KOPT-K1 (cell line): ENCODE results near the gene GNA12.
"Not testable (repeated sequence)": the region's sequence is repeated elsewhere in the genome, so short reads cannot be mapped to it uniquely, and the experiment has no call there.

Experiments
- H3K27ac ChIP-seq: fragments of 200-600 bp; sonication (generic); 2 replicates; pipeline ENCODE4 v1.5.1; 2016; ENCODE audit warnings: antibody characterized with exemption, mild to moderate bottlenecking, low read depth, low read length; ENCODE audit not compliant: poor library complexity, severe bottlenecking
- H3K36me3 ChIP-seq: fragments of 200-600 bp; sonication (generic); 2 replicates; pipeline ENCODE4 v1.5.1; 2017; ENCODE audit warnings: antibody characterized with exemption, mild to moderate bottlenecking, low read length, moderate library complexity; ENCODE audit not compliant: insufficient read depth
- H3K9me3 ChIP-seq: fragments of 200-600 bp; sonication (generic); 2 replicates; pipeline ENCODE4 v1.5.1; 2017; ENCODE audit warnings: antibody characterized with exemption, low read length, mild to moderate bottlenecking; ENCODE audit not compliant: insufficient read depth, poor library complexity, severe bottlenecking

The GNA12 gene

DNA sequence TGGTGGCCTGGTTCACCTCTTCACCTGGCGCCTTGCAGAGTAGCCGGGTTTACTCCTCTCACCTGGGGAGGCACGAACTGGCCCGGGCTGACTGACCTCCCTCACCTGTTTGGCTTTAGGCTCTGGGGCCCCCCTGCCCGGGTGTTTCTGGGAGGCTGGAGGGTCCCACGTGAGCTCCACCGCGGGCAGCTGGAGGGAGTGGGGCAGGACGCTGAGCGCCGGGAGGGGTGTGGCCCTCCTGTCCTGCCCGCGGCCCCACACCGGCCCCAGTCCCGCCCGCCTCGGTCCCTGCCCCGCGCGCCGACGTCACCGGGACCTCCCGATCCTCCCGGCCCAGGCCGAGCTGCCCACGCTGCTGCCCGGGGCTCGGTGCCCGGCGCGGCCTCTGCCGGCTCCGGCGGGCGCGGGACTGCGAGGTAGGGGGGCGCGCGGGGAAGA lies 156.2 kb downstream of the GNA12 start, which contains the start of gene AMZ1:
Gene AMZ1, plus strand, starts transcription at position 322 of the 438 bp plus-strand sequence. CDS start 12,250 bp downstream, outside the sequence.
- Histone ChIP-seq H3K9me3 (no peaks in the 10 kb centered on the region), H3K36me3 (no peaks in the 10 kb centered on the region), H3K27ac (no peak within 1 kb of the TSS)

DNA sequence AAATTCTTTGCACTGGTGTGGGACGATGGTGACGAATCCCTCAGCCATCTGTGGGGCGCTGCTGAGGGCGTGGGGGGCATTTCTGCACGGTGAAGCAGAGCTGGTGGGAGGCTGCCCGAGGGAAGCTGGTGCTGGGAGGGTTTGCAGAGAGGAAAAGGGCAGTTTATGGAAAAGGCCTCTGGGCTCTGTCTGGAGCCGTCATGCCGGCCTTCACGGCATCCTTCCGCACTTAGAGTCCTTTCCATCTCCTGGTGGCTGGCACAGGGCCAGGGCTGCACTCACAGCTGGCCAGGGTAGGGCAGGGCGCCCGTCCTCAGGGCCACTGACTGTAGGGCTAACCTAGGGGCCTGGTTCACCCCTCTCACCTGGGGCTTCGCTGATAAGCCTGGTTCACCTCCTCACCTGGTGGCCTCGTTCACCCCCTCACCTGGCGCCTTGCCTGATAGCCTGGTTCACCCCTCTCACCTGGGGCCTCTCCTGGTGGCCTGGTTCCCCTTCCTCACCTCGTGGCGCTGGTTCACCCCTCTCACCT lies 156.7 kb downstream of the GNA12 start:
- Histone ChIP-seq H3K36me3 (no peaks in the 10 kb centered on the region), H3K9me3 (no peaks in the 10 kb centered on the region), H3K27ac (no peak overlapping the region)

DNA sequence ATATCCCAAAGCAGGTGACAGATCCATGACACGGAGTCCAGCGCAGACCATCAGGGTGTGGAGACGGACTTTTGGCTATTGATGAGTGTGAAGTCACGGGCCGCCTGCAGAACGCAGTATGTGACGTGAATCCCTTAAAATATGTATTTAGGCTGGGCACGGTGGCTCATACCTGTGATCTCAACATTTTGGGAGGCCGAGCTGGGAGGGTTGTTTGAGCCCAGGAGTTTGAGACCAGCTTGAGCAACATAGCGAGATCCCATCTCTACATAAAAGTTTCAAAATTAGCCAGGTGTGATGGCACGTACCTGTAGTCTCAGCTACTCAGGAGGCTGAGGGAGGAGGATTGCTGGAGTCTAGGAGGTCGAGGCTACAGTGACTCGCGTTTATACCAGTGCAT lies 158.0 kb downstream of the GNA12 start:
- Histone ChIP-seq H3K36me3 (no peaks in the 10 kb centered on the region), H3K9me3 (no peaks in the 10 kb centered on the region), H3K27ac (no peak overlapping the region)

DNA sequence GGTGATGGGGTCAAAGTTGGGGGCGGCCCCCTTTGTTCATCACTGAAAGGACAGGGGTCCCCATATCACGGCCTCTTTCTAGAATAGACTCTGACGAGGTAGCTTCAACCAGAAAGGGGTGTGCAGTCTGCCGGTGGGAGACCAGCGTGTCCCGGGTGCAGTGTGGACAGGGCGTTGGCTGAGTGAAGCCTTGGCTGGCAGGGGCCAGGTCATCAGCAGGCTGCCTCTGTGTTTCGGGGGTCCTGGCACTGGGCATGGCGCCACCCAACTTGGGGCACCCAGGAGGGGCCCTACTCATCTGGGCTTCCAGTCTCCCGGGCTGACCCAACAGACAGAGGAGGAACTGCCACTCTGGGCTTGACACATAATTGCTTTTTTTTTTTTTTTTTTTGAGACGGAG lies 159.6 kb downstream of the GNA12 start:
- Histone ChIP-seq H3K27ac (no peak overlapping the region), H3K9me3 (no peaks in the 10 kb centered on the region), H3K36me3 (no peaks in the 10 kb centered on the region)

DNA sequence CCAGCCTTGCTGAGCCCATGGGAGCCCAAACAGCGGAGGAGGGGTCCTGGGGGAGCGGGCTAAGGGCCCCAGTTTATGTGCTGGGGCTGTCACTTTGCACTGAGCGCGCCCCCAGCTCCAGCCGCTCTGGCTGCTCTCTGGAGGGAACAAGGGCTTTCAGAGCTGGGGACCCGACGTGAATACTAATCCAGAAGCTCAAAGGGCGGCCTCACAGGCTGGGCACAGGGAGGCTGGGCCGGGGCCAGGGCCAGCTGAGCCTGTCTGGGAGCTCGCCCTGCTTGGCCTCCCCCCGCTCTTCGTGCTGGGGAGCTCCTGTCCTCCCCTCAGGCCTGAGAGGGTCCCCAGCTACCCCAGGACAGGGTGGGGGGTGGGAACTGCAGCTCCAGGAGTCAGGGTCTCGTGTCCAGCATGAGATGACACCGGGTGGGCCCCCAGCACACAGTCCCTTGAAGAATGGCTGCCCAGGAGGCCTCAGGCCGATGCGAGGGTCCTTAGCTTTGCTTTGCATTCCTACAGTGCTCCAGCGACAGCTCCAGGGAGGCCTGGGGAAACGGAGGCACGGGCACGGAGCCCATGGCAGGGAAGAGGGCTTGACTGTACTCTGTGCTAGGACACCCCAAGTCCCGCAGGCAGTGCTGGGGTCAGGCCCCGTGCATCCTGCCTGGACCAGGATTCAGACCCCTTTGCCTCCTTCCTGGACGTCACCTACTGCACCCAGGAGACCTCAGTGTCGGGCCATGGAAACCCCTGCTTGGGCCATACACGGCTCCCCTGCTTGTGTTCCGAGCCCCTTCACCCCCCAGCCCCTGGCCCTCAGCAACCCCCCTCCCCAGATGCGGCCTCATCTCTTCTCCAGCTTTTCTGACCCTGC lies 161.9 kb downstream of the GNA12 start:
- no peaks in the 10 kb centered on the region for H3K9me3 ChIP-seq
- H3K27ac ChIP-seq: no peak overlapping the region
- H3K36me3 ChIP-seq: no peaks in the 10 kb centered on the region

DNA sequence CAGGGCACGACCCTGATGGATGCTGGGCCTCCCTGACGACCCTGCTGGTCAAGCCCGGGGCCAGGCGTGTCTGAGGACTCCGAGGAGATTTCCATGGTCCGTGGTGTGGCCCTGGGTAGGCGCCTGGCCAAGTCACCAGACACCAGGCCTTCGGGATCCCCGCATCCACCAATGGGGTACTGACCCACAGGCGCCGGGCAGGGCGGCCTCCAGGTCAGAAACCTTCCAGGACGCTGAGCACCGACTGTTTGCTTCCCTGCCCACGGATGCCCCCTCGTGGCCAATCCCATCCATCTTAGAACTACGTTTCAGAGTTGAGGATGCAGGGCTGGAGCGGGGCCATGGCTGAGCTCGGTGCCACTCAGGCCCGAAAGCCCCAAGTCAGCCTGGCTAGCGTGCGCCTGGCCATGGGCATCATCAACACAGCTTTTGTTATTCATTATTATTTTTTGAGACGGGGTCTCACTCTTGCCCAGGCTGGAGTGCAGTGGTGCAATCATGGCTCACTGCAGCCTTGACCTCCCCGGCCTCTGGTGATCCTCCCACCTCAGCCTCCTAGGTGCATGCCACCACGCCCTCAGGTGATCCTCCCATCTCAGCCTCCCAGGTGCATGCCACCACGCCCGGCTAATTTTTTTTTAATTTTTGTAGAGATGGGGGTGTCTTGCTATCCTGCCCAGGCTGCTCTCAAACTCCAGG lies 163.2 kb downstream of the GNA12 start:
- Histone ChIP-seq H3K9me3 (no peaks in the 10 kb centered on the region), H3K36me3 (no peaks in the 10 kb centered on the region), H3K27ac (no peak overlapping the region)

DNA sequence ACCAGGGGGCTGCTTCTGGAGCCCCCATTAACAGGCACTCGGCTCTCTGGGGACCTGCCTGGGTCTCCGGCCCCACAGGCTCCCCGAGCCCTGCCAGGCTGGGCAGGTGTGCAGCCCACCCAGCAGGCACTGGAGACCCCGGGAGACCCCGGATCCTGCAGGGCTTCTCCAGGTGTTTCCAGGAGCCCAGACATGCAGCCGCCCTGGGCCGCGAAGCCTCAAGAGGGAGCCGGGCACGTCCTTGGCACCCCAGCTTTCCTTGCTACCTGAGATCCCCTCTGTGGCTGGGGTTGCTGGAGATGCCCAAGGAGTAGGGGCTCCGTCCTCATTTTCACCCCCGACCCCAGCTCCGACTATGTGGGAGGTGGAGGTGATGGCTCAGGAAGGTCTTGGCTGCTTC lies 163.9 kb downstream of the GNA12 start:
- Histone ChIP-seq H3K27ac (no peak overlapping the region), H3K9me3 (no peaks in the 10 kb centered on the region)

DNA sequence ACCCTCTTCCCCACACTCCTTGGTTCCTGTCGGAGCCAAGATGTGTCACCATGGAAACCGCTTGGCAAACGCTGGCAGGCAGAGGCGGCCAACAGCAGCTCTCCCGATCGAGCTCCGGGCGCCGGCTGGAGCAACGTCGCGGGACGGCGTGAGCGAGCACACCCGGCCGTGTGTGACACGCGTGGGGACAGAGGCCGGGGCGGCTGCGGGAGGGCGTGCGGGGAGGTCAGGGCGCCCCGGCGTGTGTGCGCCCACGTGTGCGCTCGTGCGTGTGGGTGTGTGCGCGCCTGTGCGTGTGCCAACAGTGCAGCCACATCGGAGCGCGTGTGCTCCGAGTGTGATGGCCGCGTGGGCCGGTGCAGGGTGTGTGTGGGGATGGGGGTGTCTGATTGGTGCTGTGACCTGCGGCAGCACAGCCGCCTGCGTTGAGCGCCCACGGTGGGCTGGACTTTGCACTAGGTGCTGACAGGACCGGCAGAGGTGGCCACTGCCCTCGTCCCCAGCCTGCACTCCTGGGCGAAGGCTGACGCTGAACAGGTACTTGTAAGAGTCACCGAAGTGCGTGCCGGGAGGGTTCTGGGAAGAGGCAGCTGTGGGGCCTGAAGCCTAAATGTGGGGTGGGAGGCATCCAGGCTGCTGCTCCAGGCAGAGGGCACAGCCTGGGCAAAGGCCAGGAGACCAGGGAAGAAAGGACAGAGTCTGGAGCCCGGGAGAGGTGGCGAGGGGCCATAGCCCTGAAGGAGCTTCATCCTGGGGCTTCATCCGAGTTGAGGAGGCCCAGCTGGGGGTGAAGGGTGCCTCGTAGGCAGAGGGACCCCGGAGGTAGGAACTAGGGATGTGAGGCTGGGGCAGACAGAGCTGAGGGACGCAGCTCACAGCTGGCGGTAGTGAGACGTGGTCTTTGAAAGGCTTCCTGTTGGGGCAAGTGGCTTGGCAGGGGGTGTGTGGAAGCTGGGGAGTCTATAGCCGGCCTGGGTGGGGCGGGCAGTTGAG lies 164.7 kb downstream of the GNA12 start:
- not testable (repeated sequence) for H3K36me3 ChIP-seq, H3K9me3 ChIP-seq, H3K27ac ChIP-seq

More for the DNA sequence above, 163.9 kb downstream of the GNA12 start:
- no peaks in the 10 kb centered on the region for H3K36me3 ChIP-seq

DNA sequence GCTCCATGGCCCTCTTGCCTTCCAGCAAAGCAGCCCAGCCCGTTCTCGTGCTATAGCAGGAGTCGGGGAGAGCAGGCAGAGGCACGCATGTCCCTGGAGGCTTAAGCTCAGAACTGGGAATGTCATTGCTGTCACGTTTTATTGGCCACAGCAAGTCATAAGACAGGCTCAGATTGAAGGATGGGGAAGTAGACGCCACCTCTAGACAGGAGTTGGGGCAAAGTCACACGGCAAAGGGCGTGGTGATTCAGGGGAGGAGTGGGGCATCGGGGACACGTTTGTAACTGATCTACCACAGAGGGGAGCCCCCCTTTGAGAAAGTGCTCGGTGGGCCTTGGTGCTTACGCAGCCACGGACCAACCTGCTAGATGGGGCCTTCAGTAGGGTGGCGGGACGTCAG lies 165.7 kb downstream of the GNA12 start:
- not testable (repeated sequence) for H3K27ac ChIP-seq, H3K36me3 ChIP-seq, H3K9me3 ChIP-seq
